Smooth muscle cell (in vitro differentiated cells): Measurements from ENCODE around the gene MBOAT2. TPM values are rescaled to one million over a fixed set of nuclear protein-coding genes. Genes with fewer than 3 reads are reported as not detected.

Source experiments
- DNase-seq: peaks from one replicate; lab custom pipeline; 2025; ENCODE audit not compliant: unreplicated experiment; lab: John Stamatoyannopoulos, UW
- H2AFZ ChIP-seq: fragments of 200-600 bp; sonication (generic); 2 replicates; pipeline ENCODE4 v1.6.0; 2016; ENCODE audit warnings: antibody characterized with exemption, low read depth, mild to moderate bottlenecking
- H3F3A ChIP-seq: fragments of 200-600 bp; sonication (generic); 2 replicates; pipeline ENCODE4 v1.6.0; 2017; ENCODE audit warnings: antibody characterized with exemption, low read depth
- H3K27ac ChIP-seq: fragments of 200-600 bp; sonication (generic); 2 replicates; pipeline ENCODE4 v1.5.1; 2016; ENCODE audit warnings: low read depth, mild to moderate bottlenecking
- H3K27me3 ChIP-seq: fragments of 200-600 bp; sonication (generic); 2 replicates; pipeline ENCODE4 v1.6.1; 2016; ENCODE audit warnings: low read depth, mild to moderate bottlenecking
- H3K36me3 ChIP-seq: fragments of 200-600 bp; sonication (generic); 2 replicates; pipeline ENCODE4 v1.5.1; 2016; ENCODE audit warnings: low read depth
- H3K4me1 ChIP-seq: fragments of 200-600 bp; sonication (generic); 2 replicates; pipeline ENCODE4 v1.5.1; 2016; ENCODE audit warnings: low read depth
- H3K4me2 ChIP-seq: fragments of 200-600 bp; sonication (generic); 2 replicates; pipeline ENCODE4 v1.6.0; 2016; ENCODE audit warnings: mild to moderate bottlenecking
- H3K4me3 ChIP-seq: fragments of 200-600 bp; sonication (generic); 2 replicates; pipeline ENCODE4 v1.5.1; 2016; ENCODE audit warnings: mild to moderate bottlenecking
- H3K79me2 ChIP-seq: fragments of 200-600 bp; sonication (generic); 2 replicates; pipeline ENCODE4 v1.6.0; 2016; ENCODE audit warnings: low read depth, mild to moderate bottlenecking
- H3K9ac ChIP-seq: fragments of 200-600 bp; sonication (generic); 2 replicates; pipeline ENCODE4 v1.6.0; 2016; ENCODE audit warnings: low read depth
- H3K9me3 ChIP-seq: fragments of 200-600 bp; sonication (generic); replicated peaks from 2 replicates; pipeline ENCODE4 v1.5.1; 2016; ENCODE audit warnings: low read depth
- H4K20me1 ChIP-seq: fragments of 200-600 bp; sonication (generic); 2 replicates; pipeline ENCODE4 v1.6.0; 2016; ENCODE audit warnings: low read depth
- WGBS: methylation state at CpG from one replicate; pipeline ENCODE4 v1.1.7; 2016; ENCODE audit warnings: low lambda C conversion rate; 5-methylcytosine and 5-hydroxymethylcytosine counted together
- polyA plus RNA-seq: library from polyadenylated mRNA; unstranded; fragments of >200 nt; fragmentation: Nextera tagmentation; extraction: Ambion mirVana; gene quantifications from 2 replicates; pipeline ENCODE4 v1.2.1, GENCODE V29; 2016
- total RNA-seq: library from RNA; depleted of rRNA; stranded (reverse); fragments of >200 nt; gene quantifications from 2 replicates; pipeline ENCODE4 v1.2.3, GENCODE V29; 2014
- TF ChIP-seq, protein P1 (sequence below): fragments of 200-600 bp; sonication (generic); IDR thresholded peaks from 2 replicates; pipeline ENCODE4 v1.5.1; 2017; ENCODE audit warnings: borderline replicate concordance, mild to moderate bottlenecking, antibody characterized with exemption; ENCODE audit not compliant: insufficient read depth, poor library complexity, severe bottlenecking

MBOAT2 gene
- total and polyA plus RNA-seq, 2 experiments from 2014 or later = 24.1 to 32.6 TPM

DNA sequence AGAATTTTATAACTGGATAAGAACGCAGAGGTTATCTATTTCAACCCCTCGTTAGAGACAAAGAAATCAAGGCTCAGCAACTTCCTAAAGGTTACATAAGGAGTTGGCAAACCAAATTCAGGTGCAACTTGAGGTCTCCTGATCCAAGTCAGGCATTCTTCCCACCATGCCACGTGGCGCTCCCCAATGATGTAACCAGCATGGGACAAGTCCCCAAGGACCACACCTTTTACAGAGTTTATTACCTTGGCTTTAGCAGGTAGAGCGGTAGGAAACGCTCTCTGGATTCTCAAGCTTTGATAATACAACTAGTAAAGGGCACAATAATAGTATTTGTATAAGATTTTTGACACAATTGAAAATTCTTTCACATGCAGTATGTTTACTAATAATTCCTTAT, 26.7 kb upstream of the MBOAT2 start:
- H3K9me3 ChIP-seq = no peaks in the 10 kb centered on the region
- no peaks in the 10 kb centered on the region for H3K27me3 ChIP-seq
- no peak overlapping the region for H3K9ac ChIP-seq
- no peaks in the 10 kb centered on the region for H3F3A ChIP-seq
- no peak overlapping the region for H3K27ac ChIP-seq
- H2AFZ ChIP-seq = no peak overlapping the region
- no peak overlapping the region for H3K4me3 ChIP-seq
- DNase-seq = no peak
- no peaks in the 10 kb centered on the region for H4K20me1 ChIP-seq
- 94% methylated on average over 6 of the region's 6 CpGs for WGBS
- no peak overlapping the region for H3K4me2 ChIP-seq
- H3K36me3 ChIP-seq = no peaks in the 10 kb centered on the region
- TF ChIP-seq, protein P1, sequence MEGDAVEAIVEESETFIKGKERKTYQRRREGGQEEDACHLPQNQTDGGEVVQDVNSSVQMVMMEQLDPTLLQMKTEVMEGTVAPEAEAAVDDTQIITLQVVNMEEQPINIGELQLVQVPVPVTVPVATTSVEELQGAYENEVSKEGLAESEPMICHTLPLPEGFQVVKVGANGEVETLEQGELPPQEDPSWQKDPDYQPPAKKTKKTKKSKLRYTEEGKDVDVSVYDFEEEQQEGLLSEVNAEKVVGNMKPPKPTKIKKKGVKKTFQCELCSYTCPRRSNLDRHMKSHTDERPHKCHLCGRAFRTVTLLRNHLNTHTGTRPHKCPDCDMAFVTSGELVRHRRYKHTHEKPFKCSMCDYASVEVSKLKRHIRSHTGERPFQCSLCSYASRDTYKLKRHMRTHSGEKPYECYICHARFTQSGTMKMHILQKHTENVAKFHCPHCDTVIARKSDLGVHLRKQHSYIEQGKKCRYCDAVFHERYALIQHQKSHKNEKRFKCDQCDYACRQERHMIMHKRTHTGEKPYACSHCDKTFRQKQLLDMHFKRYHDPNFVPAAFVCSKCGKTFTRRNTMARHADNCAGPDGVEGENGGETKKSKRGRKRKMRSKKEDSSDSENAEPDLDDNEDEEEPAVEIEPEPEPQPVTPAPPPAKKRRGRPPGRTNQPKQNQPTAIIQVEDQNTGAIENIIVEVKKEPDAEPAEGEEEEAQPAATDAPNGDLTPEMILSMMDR = no peak
- H3K4me1 ChIP-seq = peaks cover 4% of the 10 kb centered on the region
- no peaks in the 10 kb centered on the region for H3K79me2 ChIP-seq

DNA sequence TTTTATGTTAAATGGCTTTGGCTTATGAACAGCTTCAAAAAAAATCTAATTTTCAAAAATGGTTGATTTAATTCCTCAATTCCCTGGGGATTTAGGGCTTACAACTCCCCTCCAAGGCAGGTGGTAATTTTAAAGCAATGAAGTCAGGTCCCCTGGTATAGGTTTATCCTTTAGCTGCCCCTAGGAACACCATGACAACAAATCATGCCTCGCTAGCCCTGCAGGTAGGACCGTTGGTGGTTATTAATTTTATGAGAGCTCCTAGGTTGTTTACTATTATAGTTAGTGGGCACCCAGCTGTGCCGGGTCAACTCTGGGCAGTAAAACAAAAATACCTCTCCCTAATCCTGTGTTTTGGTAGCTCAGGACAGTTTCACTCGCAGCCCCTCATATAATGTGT, 26.2 kb upstream of the MBOAT2 start:
- Histone ChIP-seq H3F3A (no peaks in the 10 kb centered on the region), H3K27me3 (no peaks in the 10 kb centered on the region), H3K4me2 (no peak overlapping the region), H3K4me3 (no peak overlapping the region), H3K9me3 (no peaks in the 10 kb centered on the region), H3K36me3 (no peaks in the 10 kb centered on the region), H3K79me2 (no peaks in the 10 kb centered on the region), H3K4me1 (peaks cover 4% of the 10 kb centered on the region), H2AFZ (no peak overlapping the region), H4K20me1 (no peaks in the 10 kb centered on the region), H3K9ac (no peak overlapping the region), H3K27ac (no peak overlapping the region)
- TF ChIP-seq, protein P1 = no peak
- no peak for DNase-seq
- 82% methylated on average over 4 of the region's 4 CpGs for WGBS

DNA sequence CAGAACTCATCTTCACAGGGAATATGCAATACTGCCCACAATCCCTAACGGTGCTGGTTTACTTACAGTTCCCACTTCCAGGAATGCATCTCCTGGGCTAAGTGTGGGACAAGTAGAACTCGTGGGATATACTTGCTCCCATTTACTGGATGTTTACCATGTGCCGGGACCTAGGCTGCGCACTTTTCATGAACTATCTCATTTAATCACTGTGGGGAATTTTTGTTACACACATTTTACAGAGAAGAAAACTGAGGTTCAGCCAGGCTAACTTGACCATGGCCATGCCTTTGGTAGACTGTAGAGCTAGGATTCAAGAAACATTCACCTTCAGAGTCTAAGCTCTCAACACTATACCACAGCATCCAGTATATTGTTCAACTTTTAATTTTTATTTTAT, 24.4 kb upstream of the MBOAT2 start:
- 96% methylated on average over 4 of the region's 4 CpGs for WGBS
- Histone ChIP-seq H3K36me3 (no peaks in the 10 kb centered on the region), H3K27ac (no peak overlapping the region), H3K9ac (no peak overlapping the region), H3K4me3 (no peak overlapping the region), H3K4me1 (no peaks in the 10 kb centered on the region), H2AFZ (no peak overlapping the region), H3K4me2 (no peak overlapping the region), H3K27me3 (no peaks in the 10 kb centered on the region), H3F3A (no peaks in the 10 kb centered on the region), H3K79me2 (no peaks in the 10 kb centered on the region), H4K20me1 (no peaks in the 10 kb centered on the region), H3K9me3 (no peaks in the 10 kb centered on the region)
- TF ChIP-seq, protein P1 = no peak
- no peak for DNase-seq

DNA sequence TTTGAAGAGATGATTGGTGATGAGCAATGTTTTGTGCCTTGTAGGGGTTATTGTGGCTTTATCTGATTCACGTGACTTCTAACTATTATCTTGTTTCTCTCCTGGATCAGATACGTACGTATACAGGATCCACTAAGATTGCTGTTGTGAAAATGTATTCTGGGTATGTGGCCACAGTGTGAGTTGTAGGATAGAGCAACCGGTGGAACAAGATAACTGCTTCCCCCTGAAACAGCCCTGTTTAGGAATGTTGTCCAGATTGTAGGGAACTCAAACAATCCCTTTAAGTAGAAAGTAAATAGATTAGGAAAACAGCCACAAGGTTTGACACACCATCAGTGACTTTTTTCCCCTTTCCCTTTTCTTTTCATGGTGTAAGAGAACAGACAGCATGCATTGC, 22.3 kb upstream of the MBOAT2 start:
- TF ChIP-seq, protein P1 = no peak
- Histone ChIP-seq H2AFZ (no peak overlapping the region), H3K4me2 (no peak overlapping the region), H3K27ac (no peak overlapping the region), H3F3A (no peaks in the 10 kb centered on the region), H3K4me1 (no peaks in the 10 kb centered on the region), H4K20me1 (no peaks in the 10 kb centered on the region), H3K79me2 (no peaks in the 10 kb centered on the region), H3K9me3 (no peaks in the 10 kb centered on the region), H3K27me3 (no peaks in the 10 kb centered on the region), H3K4me3 (no peak overlapping the region), H3K36me3 (no peaks in the 10 kb centered on the region), H3K9ac (no peak overlapping the region)
- 54% methylated on average over 4 of the region's 4 CpGs for WGBS
- DNase-seq = no peak
